Osteocyte (in vitro differentiated cells): ENCODE measurements around the gene FLT1. TPM values are rescaled to one million over a fixed set of nuclear protein-coding genes. Genes with fewer than 3 reads are reported as not detected.

Experiments
- DNase-seq: peaks from one replicate; pipeline ENCODE4 v3.0.0; 2021; ENCODE audit warnings: mixed read lengths; ENCODE audit not compliant: unreplicated experiment; ENCODE audit errors: extremely low spot score
- H3K27ac Mint-ChIP-seq: one replicate; pipeline ENCODE4 v1.8.0; 2021; ENCODE audit warnings: mild to moderate bottlenecking, mixed read lengths; ENCODE audit not compliant: unreplicated experiment
- H3K27me3 Mint-ChIP-seq: one replicate; pipeline ENCODE4 v1.8.0; 2021; ENCODE audit warnings: mixed read lengths; ENCODE audit not compliant: unreplicated experiment
- H3K36me3 Mint-ChIP-seq: one replicate; pipeline ENCODE4 v1.8.0; 2021; ENCODE audit warnings: mixed read lengths; ENCODE audit not compliant: unreplicated experiment
- H3K4me1 Mint-ChIP-seq: one replicate; pipeline ENCODE4 v1.8.0; 2021; ENCODE audit warnings: mixed read lengths; ENCODE audit not compliant: unreplicated experiment
- H3K4me3 Mint-ChIP-seq: one replicate; pipeline ENCODE4 v1.8.0; 2021; ENCODE audit warnings: mild to moderate bottlenecking, moderate library complexity, mixed read lengths; ENCODE audit not compliant: unreplicated experiment
- H3K9me3 Mint-ChIP-seq: one replicate; pipeline ENCODE4 v1.8.0; 2021; ENCODE audit warnings: mixed read lengths; ENCODE audit not compliant: unreplicated experiment
- total RNA-seq: library from RNA; stranded (reverse); gene quantifications from 2 replicates; pipeline ENCODE4 v1.2.1, GENCODE V29; 2021
- TF ChIP-seq, protein P1 (sequence below): fragments of 200-600 bp; sonication (generic); IDR thresholded peaks from 2 replicates; pipeline ENCODE4 v1.5.0; 2021; ENCODE audit warnings: antibody characterized with exemption, mild to moderate bottlenecking, moderate library complexity

FLT1 gene
- total RNA-seq, 1 donor from 2014 or later = 3.4 TPM

DNA sequence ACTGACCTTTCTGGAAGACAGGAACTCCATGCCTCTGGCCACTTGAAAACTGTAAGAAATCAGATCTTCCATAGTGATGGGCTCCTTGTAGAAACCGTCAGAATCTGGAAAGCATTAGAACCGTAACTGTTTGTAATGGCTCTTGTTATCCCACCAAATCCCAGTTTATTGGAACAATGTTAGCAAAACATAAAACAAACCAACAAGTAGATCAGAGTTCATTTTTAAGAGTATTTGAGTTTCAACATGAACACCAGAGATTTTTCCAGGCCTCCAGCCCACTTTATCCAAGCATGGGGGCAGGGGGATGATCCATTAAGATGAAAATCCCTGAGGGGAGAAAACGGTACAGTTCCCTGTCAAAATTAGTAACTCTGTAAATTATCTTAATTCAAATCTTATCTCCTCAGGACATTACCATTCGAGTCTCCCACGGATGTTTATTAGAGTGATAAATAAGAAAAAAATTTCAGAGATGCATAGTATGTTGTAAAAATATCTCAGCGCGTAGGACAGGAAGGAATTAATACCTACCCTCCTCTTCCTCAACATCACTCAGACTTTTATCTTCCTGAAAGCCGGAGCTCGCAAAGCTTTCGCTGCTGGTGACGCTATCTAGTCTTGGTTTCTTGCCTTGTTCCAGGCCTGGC is 172.5 kb downstream of the FLT1 start:
- H3K27me3 Mint-ChIP-seq = no peaks in the 10 kb centered on the region
- H3K27ac Mint-ChIP-seq = no peak overlapping the region

DNA sequence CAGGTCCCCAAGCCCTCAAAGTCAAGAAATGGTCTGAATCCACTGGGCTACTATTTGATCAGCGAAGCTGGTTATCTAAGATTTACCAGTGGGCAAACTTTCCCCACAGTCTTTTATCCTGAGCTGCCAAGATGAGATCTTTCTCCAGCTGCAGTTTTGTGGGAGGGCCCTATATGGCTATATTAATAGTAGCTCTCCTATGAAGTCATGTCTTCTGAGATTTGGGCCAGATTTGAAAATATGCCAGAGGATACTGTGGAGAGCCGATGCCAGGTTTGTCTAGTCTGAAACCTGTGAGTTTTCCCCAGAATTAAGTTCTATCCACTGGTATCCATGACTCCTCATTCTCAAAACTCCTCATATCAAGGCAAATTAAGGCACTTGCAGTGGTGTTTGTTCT is 173.2 kb downstream of the FLT1 start:
- Mint-ChIP-seq H3K27me3 (no peaks in the 10 kb centered on the region), H3K4me3 (no peak overlapping the region), H3K9me3 (no peaks in the 10 kb centered on the region), H3K36me3 (no peaks in the 10 kb centered on the region), H3K27ac (no peak overlapping the region), H3K4me1 (peaks cover 25% of the 10 kb centered on the region)
- TF ChIP-seq, protein P1, sequence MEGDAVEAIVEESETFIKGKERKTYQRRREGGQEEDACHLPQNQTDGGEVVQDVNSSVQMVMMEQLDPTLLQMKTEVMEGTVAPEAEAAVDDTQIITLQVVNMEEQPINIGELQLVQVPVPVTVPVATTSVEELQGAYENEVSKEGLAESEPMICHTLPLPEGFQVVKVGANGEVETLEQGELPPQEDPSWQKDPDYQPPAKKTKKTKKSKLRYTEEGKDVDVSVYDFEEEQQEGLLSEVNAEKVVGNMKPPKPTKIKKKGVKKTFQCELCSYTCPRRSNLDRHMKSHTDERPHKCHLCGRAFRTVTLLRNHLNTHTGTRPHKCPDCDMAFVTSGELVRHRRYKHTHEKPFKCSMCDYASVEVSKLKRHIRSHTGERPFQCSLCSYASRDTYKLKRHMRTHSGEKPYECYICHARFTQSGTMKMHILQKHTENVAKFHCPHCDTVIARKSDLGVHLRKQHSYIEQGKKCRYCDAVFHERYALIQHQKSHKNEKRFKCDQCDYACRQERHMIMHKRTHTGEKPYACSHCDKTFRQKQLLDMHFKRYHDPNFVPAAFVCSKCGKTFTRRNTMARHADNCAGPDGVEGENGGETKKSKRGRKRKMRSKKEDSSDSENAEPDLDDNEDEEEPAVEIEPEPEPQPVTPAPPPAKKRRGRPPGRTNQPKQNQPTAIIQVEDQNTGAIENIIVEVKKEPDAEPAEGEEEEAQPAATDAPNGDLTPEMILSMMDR = no peak
- DNase-seq = no peak

More for the DNA sequence above, 172.5 kb downstream of the FLT1 start:
- TF ChIP-seq, protein P1 = no peak
- H3K4me3 Mint-ChIP-seq = no peak overlapping the region
- no peak for DNase-seq
- H3K4me1 Mint-ChIP-seq = peaks cover 25% of the 10 kb centered on the region
- H3K9me3 Mint-ChIP-seq = no peaks in the 10 kb centered on the region
- no peaks in the 10 kb centered on the region for H3K36me3 Mint-ChIP-seq

DNA sequence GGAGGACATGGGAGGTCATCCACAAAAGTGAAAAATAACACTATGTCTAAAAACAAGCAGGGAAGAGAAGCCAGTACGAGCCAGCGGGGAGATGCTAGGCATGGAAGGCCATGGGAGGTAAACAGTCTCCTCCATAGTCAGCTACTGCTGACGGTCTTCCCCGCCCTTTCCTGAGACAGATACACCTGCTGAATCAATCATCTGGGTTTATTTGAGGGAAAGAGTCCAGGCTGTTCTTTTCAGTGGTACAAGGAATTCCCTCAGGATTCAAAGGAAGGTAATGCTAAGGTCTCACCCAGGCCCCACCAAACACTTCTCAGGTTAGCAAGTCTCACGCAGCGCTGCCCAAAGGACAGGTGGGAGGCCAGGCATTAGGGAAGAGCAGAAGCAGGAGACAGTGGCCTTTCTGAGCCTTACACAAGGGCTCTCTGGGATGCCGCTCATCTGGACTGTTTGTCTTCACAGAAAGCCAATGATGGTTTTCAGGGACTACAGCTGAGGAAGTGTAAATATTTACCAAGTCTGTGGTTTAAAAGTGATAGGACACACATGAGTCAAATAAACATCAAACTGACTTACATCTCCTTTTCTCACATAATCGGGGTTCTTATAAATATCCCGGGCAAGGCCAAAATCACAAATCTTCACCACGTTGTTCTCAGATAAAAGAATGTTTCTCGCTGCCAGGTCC is 173.9 kb downstream of the FLT1 start:
- no peak for DNase-seq
- no peaks in the 10 kb centered on the region for H3K27me3 Mint-ChIP-seq
- no peak overlapping the region for H3K27ac Mint-ChIP-seq
- TF ChIP-seq, protein P1 = no peak
- no peak overlapping the region for H3K4me3 Mint-ChIP-seq
- peaks cover 28% of the 10 kb centered on the region for H3K4me1 Mint-ChIP-seq
- no peaks in the 10 kb centered on the region for H3K9me3 Mint-ChIP-seq
- H3K36me3 Mint-ChIP-seq = no peaks in the 10 kb centered on the region

DNA sequence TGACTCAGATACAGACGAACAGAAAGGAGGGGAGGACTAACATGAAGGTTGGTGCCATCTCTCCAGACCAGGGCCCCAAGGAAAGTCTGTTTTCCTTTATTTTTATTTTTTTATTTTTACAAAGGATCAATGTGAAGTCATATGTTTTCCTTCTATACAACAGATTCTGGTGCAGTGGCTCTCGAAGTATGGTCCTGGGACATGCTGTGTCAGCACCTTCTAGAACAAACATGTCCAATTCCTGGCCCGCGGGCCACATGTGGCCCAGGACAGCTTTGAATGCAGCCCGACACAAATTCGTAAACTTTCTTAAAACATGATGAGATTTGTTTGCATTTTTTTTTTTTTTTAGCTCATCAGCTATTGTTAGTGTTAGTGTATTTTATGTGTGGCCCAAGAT is 174.7 kb downstream of the FLT1 start:
- Mint-ChIP-seq H3K9me3 (no peaks in the 10 kb centered on the region), H3K27me3 (no peaks in the 10 kb centered on the region), H3K4me3 (no peak overlapping the region), H3K27ac (no peak overlapping the region), H3K36me3 (no peaks in the 10 kb centered on the region), H3K4me1 (peaks cover 27% of the 10 kb centered on the region)
- TF ChIP-seq, protein P1 = no peak
- no peak for DNase-seq

DNA sequence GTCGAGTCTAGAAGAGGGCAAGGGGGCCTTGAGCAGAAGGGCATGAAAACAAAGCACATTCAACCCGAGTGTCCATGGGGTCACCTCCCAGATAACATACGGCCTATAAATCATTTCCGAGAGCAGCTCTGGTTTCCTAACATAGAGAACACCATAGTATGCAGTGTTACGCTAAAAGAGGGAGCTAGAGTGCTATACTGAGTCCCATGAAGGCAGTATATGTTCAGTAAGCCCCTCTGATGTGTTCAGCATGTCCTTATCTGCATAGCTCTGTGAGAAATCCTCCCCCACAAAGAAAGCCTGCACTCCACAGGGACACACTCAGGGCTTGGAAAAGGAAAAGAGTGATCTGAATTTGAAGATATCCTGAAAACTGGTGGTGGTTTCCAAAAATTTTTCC is 175.4 kb downstream of the FLT1 start:
- Mint-ChIP-seq H3K27me3 (no peaks in the 10 kb centered on the region), H3K36me3 (no peaks in the 10 kb centered on the region), H3K9me3 (no peaks in the 10 kb centered on the region), H3K4me3 (no peak overlapping the region), H3K27ac (no peak overlapping the region), H3K4me1 (peaks cover 21% of the 10 kb centered on the region)
- no peak for DNase-seq
- TF ChIP-seq, protein P1 = no peak
